Measurements from ENCODE around the gene LTF. TPM values are rescaled to one million over a fixed set of nuclear protein-coding genes. Genes with fewer than 3 reads are reported as not detected.

LTF gene
- total RNA-seq, 6 donors from 2014 or later: 3.3 to 85.9 (median 12.5) TPM

DNA sequence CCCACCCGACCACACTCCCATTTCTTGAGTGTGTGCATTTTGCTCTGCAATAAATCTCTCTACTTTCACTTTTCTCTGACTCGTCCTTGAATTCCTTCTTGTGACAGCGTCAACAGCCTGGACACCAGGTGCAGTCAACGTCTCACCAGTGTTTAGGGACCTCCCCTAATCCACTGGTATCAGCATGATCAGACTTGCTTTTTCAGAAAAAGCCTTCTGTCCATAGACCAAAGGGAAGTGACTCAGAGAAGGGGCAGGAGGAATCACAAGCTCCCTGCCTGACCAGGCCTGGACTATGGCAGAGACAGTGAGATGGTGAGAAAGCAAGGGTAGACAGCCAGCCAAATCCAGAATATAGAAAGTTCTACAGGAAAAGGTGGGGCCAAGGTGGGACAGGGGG lies 78.5 kb downstream of the LTF start:
- WGBS, 2 donors: 9 to 30% methylated on average over 4 of the region's 4 CpGs
- ATAC-seq (ENCODE audit: low FRiP score in 2 of 2): peak; percentile 38 to 59

More for the DNA sequence above, 78.5 kb downstream of the LTF start:
- Histone ChIP-seq H3K36me3 (no peaks in the 10 kb centered on the region), H3K27ac (peak overlapping the region in 3 of 4 donors; percentile 27 to 54 (median 32)), H3K9me3 (no peaks in the 10 kb centered on the region), H3K4me1 (peaks cover 27 to 34% (median 31%) of the 10 kb centered on the region in 4 donors), H3K4me3 (no peak overlapping the region), H3K27me3 (no peaks in the 10 kb centered on the region)
- DNase-seq: peak in 1 of 2 donors; percentile 45
- peak in 1 of 4 donors; percentile 38 for TF ChIP-seq POLR2A (IDR thresholded peaks at IDR 0.05)
- no peak for TF ChIP-seq EP300 (IDR thresholded peaks at IDR 0.05)

Other genes starting within 250 kb of the LTF start
- gene CCR3, start 222.4 kb downstream of the LTF start, total RNA-seq: under 1 TPM in 1 of 6 donors, not detected in 5; 0.13 TPM
- 10 to 100 TPM in 1 of 6 donors, 1 to 10 TPM in 5; 2.1 to 27.8 (median 6.6) TPM for gene CCR2, start 110.8 kb downstream of the LTF start, total RNA-seq
- 1 to 10 TPM in 5 of 6 donors, under 1 TPM in 1; 0.33 to 8.6 (median 3.1) TPM for gene CCR5, start 94.0 kb downstream of the LTF start, total RNA-seq
- gene CCRL2, start 57.6 kb downstream of the LTF start, total RNA-seq: 10 to 100 TPM in 4 of 6 donors, 1 to 10 TPM in 2; 4.2 to 25.5 (median 13.7) TPM
- not detected for gene RTP3, start 33.1 kb upstream of the LTF start, total RNA-seq
- gene LRRC2, start 101.4 kb upstream of the LTF start, total RNA-seq: 1 to 10 TPM; 1.1 to 4.2 (median 1.5) TPM
- not detected for gene FAM240A, start 147.6 kb upstream of the LTF start, total RNA-seq
- gene ALS2CL, start 228.8 kb upstream of the LTF start, total RNA-seq: 100 to 1,000 TPM in 2 of 6 donors, 10 to 100 TPM in 4; 54.2 to 299 (median 66.9) TPM
- 1 to 10 TPM in 3 of 6 donors, under 1 TPM in 2, not detected in 1; 0.49 to 2.1 (median 1.2) TPM for gene TMIE, start 236.5 kb upstream of the LTF start, total RNA-seq